Sigmoid colon (tissue), 4 donors: Measurements from ENCODE around the gene MAST4.

Experiments
- EP300 ChIP-seq, 4 donors: sonication (generic); formaldehyde crosslinking; IDR thresholded peaks; one replicate each; pipeline ENCODE4 v1.6.1; 2017; ENCODE audit warnings: antibody characterized with exemption in 4 of 4
- POLR2A ChIP-seq, 2 donors: fragments of 450-650 bp; IDR thresholded peaks; one replicate each; pipeline ENCODE4 v1.6.1; 2016; ENCODE audit warnings: antibody characterized with exemption in 2 of 2, mild to moderate bottlenecking in 2 of 2, moderate library complexity in 2 of 2
- POLR2AphosphoS5 ChIP-seq, 4 donors: sonication (generic); formaldehyde crosslinking; IDR thresholded peaks; one replicate each; pipeline ENCODE4 v1.6.1; 2017; ENCODE audit warnings: antibody characterized with exemption in 4 of 4
- TF ChIP-seq, protein P1 (sequence below), 4 experiments: fragments of 450-650 bp in 3 of 4; fragments of 200-600 bp in 1 of 4; IDR thresholded peaks; one replicate each; pipeline ENCODE4 v1.5.1; 2016 to 2019; ENCODE audit warnings: antibody characterized with exemption in 4 of 4, mild to moderate bottlenecking in 3 of 4, moderate library complexity in 2 of 4

DNA sequence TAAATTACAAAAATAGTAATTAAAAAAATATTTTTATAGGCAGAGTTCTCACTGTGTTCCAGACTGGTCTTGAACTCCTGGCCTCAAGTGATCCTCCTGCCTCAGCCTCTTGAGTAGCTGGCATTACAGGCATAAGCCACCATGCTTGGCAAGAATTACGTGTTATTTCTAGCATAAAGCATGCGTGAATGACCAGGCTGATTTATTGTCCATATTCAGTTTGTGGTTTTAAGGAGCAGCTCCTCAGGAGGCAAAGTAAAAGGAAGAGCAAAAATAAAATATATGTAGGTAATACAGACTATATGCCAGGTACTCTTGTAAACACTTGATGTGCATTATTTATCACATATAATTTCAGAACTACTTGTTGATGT is 607.5 kb downstream of the MAST4 start:
- TF ChIP-seq, protein P1, sequence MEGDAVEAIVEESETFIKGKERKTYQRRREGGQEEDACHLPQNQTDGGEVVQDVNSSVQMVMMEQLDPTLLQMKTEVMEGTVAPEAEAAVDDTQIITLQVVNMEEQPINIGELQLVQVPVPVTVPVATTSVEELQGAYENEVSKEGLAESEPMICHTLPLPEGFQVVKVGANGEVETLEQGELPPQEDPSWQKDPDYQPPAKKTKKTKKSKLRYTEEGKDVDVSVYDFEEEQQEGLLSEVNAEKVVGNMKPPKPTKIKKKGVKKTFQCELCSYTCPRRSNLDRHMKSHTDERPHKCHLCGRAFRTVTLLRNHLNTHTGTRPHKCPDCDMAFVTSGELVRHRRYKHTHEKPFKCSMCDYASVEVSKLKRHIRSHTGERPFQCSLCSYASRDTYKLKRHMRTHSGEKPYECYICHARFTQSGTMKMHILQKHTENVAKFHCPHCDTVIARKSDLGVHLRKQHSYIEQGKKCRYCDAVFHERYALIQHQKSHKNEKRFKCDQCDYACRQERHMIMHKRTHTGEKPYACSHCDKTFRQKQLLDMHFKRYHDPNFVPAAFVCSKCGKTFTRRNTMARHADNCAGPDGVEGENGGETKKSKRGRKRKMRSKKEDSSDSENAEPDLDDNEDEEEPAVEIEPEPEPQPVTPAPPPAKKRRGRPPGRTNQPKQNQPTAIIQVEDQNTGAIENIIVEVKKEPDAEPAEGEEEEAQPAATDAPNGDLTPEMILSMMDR (IDR thresholded peaks at IDR 0.05) = no peak
- TF ChIP-seq POLR2AphosphoS5 (IDR thresholded peaks at IDR 0.05) = no peak
- no peak for TF ChIP-seq POLR2A (IDR thresholded peaks at IDR 0.05)
- TF ChIP-seq EP300 (IDR thresholded peaks at IDR 0.05) = no peak
